ENCODE results near the gene SLC5A10. TPM values are rescaled to one million over a fixed set of nuclear protein-coding genes. Genes with fewer than 3 reads are reported as not detected.

SLC5A10 gene
- total and polyA plus RNA-seq, 5 donors from 2014 or later: 0.05 to 0.23 (median 0.16) TPM; not detected in 1

GRCh38 chr17:19002805-19003542 lies 51.0 kb downstream of the SLC5A10 start:
- peaks cover 7% of the 10 kb centered on the region for H3K36me3 ChIP-seq (ENCODE audit: control insufficient read depth, insufficient read depth, low read length)
- no peaks in the 10 kb centered on the region for H3K27me3 Mint-ChIP-seq
- peaks cover 42% of the 10 kb centered on the region for H3K4me1 ChIP-seq (ENCODE audit: control insufficient read depth, insufficient read depth, low read length, poor library complexity, severe bottlenecking)
- peak overlapping the region; percentile 75 to 93 (median 91) for H3K4me3 Mint-ChIP-seq
- H3K9me3 Mint-ChIP-seq: no peaks in the 10 kb centered on the region
- peak; percentile 22 to 23 for ATAC-seq (ENCODE audit: low read depth in 2 of 2)
- H3K27me3 ChIP-seq (ENCODE audit: control insufficient read depth, insufficient read depth, low read length): no peaks in the 10 kb centered on the region
- peak overlapping the region; percentile 27 for H3K27ac ChIP-seq (ENCODE audit: insufficient read depth, low read length, poor library complexity, severe bottlenecking)
- H3K4me3 ChIP-seq (ENCODE audit: low read depth, low read length): peak overlapping the region; percentile 54
- peak overlapping the region in 2 of 3 donors; percentile 59 to 68 for H3K27ac Mint-ChIP-seq
- H3K4me1 Mint-ChIP-seq: peaks cover 0 to 41% (median 24%) of the 10 kb centered on the region in 4 donors
- H3K9me3 ChIP-seq (ENCODE audit: control insufficient read depth in 2 of 2, low read length in 2 of 2): no peaks in the 10 kb centered on the region
- peak in 1 of 3 donors; percentile 57 for DNase-seq
- H3K36me3 Mint-ChIP-seq: no peaks in the 10 kb centered on the region

GRCh38 chr17:19003543-19004420 lies 51.8 kb downstream of the SLC5A10 start:
- Histone ChIP-seq H3K4me3 (ENCODE audit: low read depth, low read length) (peak overlapping the region; percentile 55), H3K9me3 (ENCODE audit: control insufficient read depth in 2 of 2, low read length in 2 of 2) (no peaks in the 10 kb centered on the region), H3K36me3 (ENCODE audit: control insufficient read depth, insufficient read depth, low read length) (peaks cover 7% of the 10 kb centered on the region), H3K27me3 (ENCODE audit: control insufficient read depth, insufficient read depth, low read length) (no peaks in the 10 kb centered on the region), H3K27ac (ENCODE audit: insufficient read depth, low read length, poor library complexity, severe bottlenecking) (peak overlapping the region; percentile 76), H3K4me1 (ENCODE audit: control insufficient read depth, insufficient read depth, low read length, poor library complexity, severe bottlenecking) (peaks cover 42% of the 10 kb centered on the region)
- DNase-seq (peak in 2 of 3 donors; percentile 29 to 45), ATAC-seq (ENCODE audit: low read depth in 2 of 2) (peak in 1 of 2 donors; percentile 9)
- H3K36me3 Mint-ChIP-seq: no peaks in the 10 kb centered on the region
- peaks cover 0 to 41% (median 24%) of the 10 kb centered on the region in 4 donors for H3K4me1 Mint-ChIP-seq
- H3K4me3 Mint-ChIP-seq: peak overlapping the region; percentile 75 to 95 (median 92)
- no peaks in the 10 kb centered on the region for H3K9me3 Mint-ChIP-seq
- peak overlapping the region; percentile 68 to 93 (median 89) for H3K27ac Mint-ChIP-seq
- H3K27me3 Mint-ChIP-seq: no peaks in the 10 kb centered on the region

GRCh38 chr17:19004421-19005136 lies 52.6 kb downstream of the SLC5A10 start, which contains the start of gene FAM83G:
FAM83G (minus strand) TSS chr17:19004764; CDS start chr17:19004041, 723 bp downstream.
- no peaks in the 10 kb centered on the region for H3K9me3 ChIP-seq (ENCODE audit: control insufficient read depth in 2 of 2, low read length in 2 of 2)
- H3K36me3 Mint-ChIP-seq: no peaks in the 10 kb centered on the region
- peak within 1 kb of the TSS; percentile 55 for H3K4me3 ChIP-seq (ENCODE audit: low read depth, low read length)
- peak within 1 kb of the TSS; percentile 85 for H3K27ac ChIP-seq (ENCODE audit: insufficient read depth, low read length, poor library complexity, severe bottlenecking)
- H3K36me3 ChIP-seq (ENCODE audit: control insufficient read depth, insufficient read depth, low read length): peaks cover 7% of the 10 kb centered on the region
- peak within 1 kb of the TSS; percentile 89 to 93 (median 89) for H3K27ac Mint-ChIP-seq
- peak; percentile 86 to 87 for ATAC-seq (ENCODE audit: low read depth in 2 of 2)
- H3K4me3 Mint-ChIP-seq: peak within 1 kb of the TSS; percentile 75 to 95 (median 92)
- DNase-seq: peak; percentile 72 to 88 (median 84)
- no peaks in the 10 kb centered on the region for H3K27me3 ChIP-seq (ENCODE audit: control insufficient read depth, insufficient read depth, low read length)
- peaks cover 42% of the 10 kb centered on the region for H3K4me1 ChIP-seq (ENCODE audit: control insufficient read depth, insufficient read depth, low read length, poor library complexity, severe bottlenecking)
- H3K4me1 Mint-ChIP-seq: peaks cover 0 to 41% (median 25%) of the 10 kb centered on the region in 4 donors
- H3K27me3 Mint-ChIP-seq: no peaks in the 10 kb centered on the region
- no peaks in the 10 kb centered on the region for H3K9me3 Mint-ChIP-seq

- DNase-seq (no peak), ATAC-seq (ENCODE audit: low read depth in 2 of 2) (no peak)
- Mint-ChIP-seq H3K27ac (peak overlapping the region in 2 of 3 donors; percentile 85 to 89), H3K36me3 (no peaks in the 10 kb centered on the region), H3K4me3 (peak overlapping the region; percentile 75 to 88 (median 78)), H3K4me1 (peaks cover 0 to 39% (median 27%) of the 10 kb centered on the region in 4 donors), H3K9me3 (no peaks in the 10 kb centered on the region), H3K27me3 (no peaks in the 10 kb centered on the region)
- no peaks in the 10 kb centered on the region for H3K27me3 ChIP-seq (ENCODE audit: control insufficient read depth, insufficient read depth, low read length)
- H3K4me3 ChIP-seq (ENCODE audit: low read depth, low read length): peak overlapping the region; percentile 32
- H3K9me3 ChIP-seq (ENCODE audit: control insufficient read depth in 2 of 2, low read length in 2 of 2): no peaks in the 10 kb centered on the region
- H3K27ac ChIP-seq (ENCODE audit: insufficient read depth, low read length, poor library complexity, severe bottlenecking): peak overlapping the region; percentile 85
- H3K36me3 ChIP-seq (ENCODE audit: control insufficient read depth, insufficient read depth, low read length): peaks cover 7% of the 10 kb centered on the region
- peaks cover 42% of the 10 kb centered on the region for H3K4me1 ChIP-seq (ENCODE audit: control insufficient read depth, insufficient read depth, low read length, poor library complexity, severe bottlenecking)
These were observed 53.3 kb downstream of the SLC5A10 start for GRCh38 chr17:19005137-19005773.

- Mint-ChIP-seq H3K36me3 (no peaks in the 10 kb centered on the region), H3K27ac (peak overlapping the region; percentile 82 to 89 (median 85)), H3K4me1 (peaks cover 0 to 34% (median 24%) of the 10 kb centered on the region in 4 donors), H3K4me3 (peak overlapping the region; percentile 63 to 88 (median 74)), H3K9me3 (no peaks in the 10 kb centered on the region), H3K27me3 (no peaks in the 10 kb centered on the region)
- no peak overlapping the region for H3K4me3 ChIP-seq (ENCODE audit: low read depth, low read length)
- ATAC-seq (ENCODE audit: low read depth in 2 of 2) (no peak), DNase-seq (no peak)
- H3K36me3 ChIP-seq (ENCODE audit: control insufficient read depth, insufficient read depth, low read length): peaks cover 7% of the 10 kb centered on the region
- peaks cover 36% of the 10 kb centered on the region for H3K4me1 ChIP-seq (ENCODE audit: control insufficient read depth, insufficient read depth, low read length, poor library complexity, severe bottlenecking)
- H3K27me3 ChIP-seq (ENCODE audit: control insufficient read depth, insufficient read depth, low read length): no peaks in the 10 kb centered on the region
- H3K27ac ChIP-seq (ENCODE audit: insufficient read depth, low read length, poor library complexity, severe bottlenecking): peak overlapping the region; percentile 51
- no peaks in the 10 kb centered on the region for H3K9me3 ChIP-seq (ENCODE audit: control insufficient read depth in 2 of 2, low read length in 2 of 2)
These were observed 53.9 kb downstream of the SLC5A10 start for GRCh38 chr17:19005789-19006430.

- Mint-ChIP-seq H3K4me3 (peak overlapping the region in 2 of 4 donors; percentile 53 to 68), H3K4me1 (peaks cover 0 to 32% (median 20%) of the 10 kb centered on the region in 4 donors), H3K36me3 (no peaks in the 10 kb centered on the region), H3K9me3 (no peaks in the 10 kb centered on the region), H3K27ac (peak overlapping the region; percentile 56 to 89 (median 82)), H3K27me3 (no peaks in the 10 kb centered on the region)
- Histone ChIP-seq H3K27me3 (ENCODE audit: control insufficient read depth, insufficient read depth, low read length) (no peaks in the 10 kb centered on the region), H3K36me3 (ENCODE audit: control insufficient read depth, insufficient read depth, low read length) (no peaks in the 10 kb centered on the region), H3K4me1 (ENCODE audit: control insufficient read depth, insufficient read depth, low read length, poor library complexity, severe bottlenecking) (peaks cover 28% of the 10 kb centered on the region), H3K27ac (ENCODE audit: insufficient read depth, low read length, poor library complexity, severe bottlenecking) (no peak overlapping the region), H3K4me3 (ENCODE audit: low read depth, low read length) (no peak overlapping the region), H3K9me3 (ENCODE audit: control insufficient read depth in 2 of 2, low read length in 2 of 2) (no peaks in the 10 kb centered on the region)
- DNase-seq (no peak), ATAC-seq (ENCODE audit: low read depth in 2 of 2) (no peak)
These were observed 54.7 kb downstream of the SLC5A10 start for GRCh38 chr17:19006698-19007097.

All from CD4-positive, CD25-positive, alpha-beta regulatory T cell (primary cell).